HG03354 (cell line): ENCODE data around the gene HSPG2.
"Not testable (repeated sequence)": the region's sequence is repeated elsewhere in the genome, so short reads cannot be mapped to it uniquely, and the experiment has no call there.

Source experiments
- ATAC-seq: cut with Tn5 transposase; IDR thresholded peaks from one replicate; pipeline ENCODE4 v1.9.1; 2021; ENCODE audit warnings: mild to moderate bottlenecking; ENCODE audit not compliant: unreplicated experiment, poor library complexity, severe bottlenecking

HSPG2 gene

DNA sequence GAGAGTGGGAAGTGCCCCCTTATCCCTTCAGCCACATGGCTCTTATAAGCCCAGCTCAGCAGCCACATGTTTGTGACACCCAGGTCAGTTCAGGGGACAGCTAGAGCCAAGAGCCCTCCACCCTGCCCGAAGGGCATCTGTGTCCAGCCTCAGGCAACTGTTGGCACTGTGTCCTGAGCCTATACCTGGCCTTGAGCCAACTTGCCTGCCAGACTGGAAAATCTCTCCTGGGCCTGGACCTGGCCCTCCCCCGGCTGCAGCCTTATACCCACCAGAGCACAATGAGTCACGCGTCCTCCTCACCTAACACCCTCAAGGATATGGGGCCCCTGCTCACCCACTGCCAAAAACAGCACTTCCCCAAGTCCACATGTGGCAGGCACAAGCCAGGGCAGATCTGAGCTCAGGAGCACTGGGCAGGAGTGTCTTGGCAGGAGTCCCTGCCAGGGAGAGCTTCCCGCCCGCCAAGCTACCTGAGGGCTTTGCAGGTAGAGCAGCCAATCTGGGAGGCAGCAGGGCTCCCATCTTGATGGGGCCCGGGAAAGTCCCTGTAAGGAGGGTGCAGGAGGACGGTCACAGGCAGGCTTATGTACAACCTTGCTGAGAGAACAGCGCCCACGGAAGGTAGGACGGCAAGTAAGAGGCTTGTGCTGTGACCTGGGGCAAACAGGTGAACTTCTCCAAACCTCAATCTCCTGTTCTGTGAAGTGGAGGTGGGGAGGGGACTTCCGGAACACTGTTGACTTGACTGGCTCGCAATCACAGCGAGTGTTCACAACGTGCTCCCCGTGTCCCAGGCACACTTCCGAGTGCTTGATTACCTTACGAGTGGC is 19.8 kb upstream of the HSPG2 start:
- no peak for ATAC-seq

DNA sequence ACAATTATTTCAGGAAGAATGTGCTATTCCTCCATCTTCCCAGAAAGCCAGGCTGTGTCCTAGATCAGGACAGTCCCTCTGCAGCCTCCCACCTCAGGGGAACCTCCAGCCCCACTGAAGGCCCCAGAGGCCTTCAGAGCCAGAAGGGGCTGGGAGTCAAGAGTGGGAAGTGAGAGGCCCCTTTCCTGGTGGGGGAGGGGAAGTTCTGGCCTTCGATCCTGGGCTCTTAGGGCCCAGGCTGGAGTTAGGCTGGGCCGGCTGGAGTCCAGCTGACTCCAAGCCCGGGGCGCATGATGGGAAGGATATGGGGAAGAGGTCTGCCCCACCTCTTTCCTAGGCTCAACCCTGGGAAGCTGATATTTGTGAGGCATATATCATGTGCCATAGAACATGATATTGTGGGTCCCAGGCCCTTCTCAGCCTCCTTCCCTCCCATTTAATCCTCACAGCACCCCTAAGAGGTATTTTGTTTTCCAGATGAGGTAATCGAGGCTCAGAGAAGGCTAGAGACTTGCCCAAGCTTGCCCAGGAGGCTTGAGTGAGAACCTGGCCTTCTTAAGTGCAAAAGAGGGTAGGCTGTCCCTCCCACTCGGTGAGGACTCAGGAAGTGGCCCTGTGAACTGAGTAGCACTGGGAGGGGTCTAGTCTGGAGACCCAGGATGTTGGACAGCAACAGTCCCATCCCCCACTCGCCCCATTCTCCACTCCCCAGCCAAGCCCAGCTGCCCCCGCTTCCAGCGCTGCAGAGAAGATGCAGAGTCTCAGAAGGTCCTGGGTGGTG is 18.6 kb upstream of the HSPG2 start:
- no peak for ATAC-seq

DNA sequence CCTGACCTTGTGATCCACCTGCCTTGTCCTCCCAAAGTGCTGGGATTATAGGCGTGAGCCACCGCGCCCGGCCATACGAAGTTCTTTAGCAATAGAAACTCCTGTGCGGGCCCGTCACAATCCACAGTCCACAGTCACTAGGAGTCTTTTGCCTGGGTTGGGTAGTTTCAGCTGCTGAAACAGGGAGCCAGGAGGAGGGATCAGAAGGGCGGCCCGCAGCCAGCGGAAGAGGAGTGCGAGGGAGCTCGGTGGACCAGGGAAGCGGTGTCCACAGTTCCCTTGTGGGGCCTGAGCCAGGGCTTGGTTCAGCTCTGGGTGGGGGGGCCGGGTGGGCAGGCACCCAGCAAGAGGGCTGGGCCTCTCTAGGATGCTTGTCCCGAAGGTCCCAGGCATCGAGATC is 17.9 kb upstream of the HSPG2 start:
- ATAC-seq, result no peak

GRCh38 chr1:21952786-21953520 is 15.8 kb upstream of the HSPG2 start:
- ATAC-seq, result no peak

DNA sequence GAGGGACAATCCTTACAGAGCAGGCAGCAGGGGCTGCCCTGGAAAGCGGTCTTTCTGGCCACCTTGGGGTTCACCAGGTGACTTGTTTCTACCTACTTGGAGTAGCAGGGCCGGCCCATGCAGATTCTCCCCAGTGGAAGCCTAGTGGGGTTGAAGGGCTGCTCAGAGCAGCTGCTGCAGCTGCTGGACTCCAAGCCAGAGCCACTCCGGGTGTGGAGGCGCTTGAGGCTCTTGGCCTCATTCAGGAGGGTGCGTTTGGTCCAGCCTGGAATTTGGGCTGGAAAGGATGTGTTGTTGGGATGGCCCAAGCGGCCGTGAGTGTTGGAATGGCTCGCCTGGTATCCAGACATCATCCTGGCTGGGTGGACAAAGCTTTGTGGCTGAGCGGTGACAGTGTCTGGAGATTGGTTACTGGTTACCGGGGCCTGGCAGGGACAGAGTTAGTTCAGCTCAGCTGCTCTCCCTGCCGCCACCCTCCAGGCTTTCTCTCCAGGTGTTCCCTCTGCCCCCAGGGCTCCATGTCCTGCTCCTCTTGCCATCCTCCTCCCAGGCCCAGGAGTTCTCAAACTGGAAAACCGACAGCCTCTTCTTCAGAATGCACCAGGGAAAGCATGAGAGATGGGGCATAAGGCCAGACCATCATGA is 14.2 kb upstream of the HSPG2 start:
- ATAC-seq, result no peak

GRCh38 chr1:21950734-21951133 is 13.6 kb upstream of the HSPG2 start:
- ATAC-seq, result no peak

DNA sequence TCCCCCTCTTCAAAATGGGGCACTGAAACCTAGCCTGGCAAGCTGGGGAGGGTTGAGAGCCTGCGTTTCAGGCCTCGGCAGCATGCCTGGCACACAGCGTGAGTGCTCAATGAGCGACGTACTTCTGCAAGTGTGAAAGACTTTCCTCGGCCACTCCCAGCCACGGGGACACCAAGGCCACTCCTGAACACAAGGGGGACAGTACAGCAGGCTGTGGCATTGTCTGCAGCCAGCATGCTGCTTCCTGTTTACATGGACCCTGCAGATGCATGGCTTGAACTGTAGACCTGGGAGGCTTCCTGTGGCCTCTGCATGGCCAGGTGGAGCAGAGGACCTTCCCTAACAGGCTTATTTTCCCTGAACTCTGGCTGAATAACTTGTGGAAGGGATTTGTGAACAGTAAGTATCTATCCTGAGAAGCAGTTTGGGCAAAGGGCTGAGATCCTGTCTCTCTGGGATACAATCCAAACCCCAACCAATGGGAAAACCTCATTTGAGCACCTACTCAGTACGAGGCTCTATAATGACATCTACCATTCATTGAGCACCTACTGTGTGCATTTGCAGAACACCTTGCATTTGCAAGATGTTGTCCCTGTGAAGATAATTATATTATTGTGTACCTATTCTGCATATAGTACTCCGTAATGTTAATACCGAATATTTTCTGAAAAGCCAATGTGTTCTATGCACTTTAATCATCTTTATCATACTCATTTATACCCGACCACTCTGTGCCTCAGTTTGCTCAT is 9.9 kb upstream of the HSPG2 start:
- ATAC-seq, result no peak

DNA sequence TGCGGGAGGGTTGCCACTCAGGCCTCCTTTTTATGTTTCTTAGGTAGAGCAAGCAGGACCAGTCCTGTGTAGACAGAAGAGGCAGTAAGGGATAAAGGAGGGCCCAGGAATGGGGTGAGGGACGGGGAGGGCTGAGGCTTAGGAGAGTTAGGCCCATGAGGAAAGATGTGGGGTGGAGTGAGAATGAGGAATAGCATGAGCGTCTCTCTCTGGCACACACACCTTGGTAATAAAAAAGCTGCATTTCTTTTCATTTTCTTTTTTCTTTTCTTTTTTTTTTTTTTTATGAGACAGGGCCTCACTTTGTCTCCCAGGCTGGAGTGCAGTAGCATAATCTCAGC is 7.6 kb upstream of the HSPG2 start:
- ATAC-seq, result no peak

DNA sequence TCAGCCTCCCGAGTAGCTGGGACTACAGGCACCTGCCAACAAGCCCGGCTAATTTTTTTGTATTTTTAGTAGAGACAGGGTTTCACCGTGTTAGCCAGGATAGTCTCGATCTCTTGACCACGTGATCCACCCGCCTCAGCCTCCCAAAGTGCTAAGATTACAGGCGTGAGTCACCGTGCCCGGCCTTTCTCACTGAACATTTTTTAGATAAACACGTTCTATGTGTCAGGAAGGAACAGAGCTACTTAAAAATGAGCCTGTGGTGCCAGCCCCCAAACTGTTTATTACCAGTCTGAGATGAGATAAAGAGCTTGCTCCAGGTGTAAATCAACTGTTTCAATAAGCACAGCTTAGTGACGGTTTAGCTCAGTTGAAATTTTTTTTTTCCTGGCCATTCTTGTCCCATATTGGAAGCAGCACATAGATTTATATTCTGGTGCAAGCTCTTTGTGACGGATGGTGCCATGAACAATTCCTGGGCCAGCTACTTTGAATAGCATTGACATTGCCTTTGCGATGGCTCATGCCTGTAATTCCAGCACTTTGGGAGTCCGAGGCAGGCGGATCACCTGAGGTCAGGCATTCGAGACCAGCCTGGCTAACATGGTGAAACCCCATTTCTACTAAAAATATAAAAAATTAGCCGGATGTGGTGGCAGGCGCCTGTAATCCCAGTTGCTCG is 6.0 kb upstream of the HSPG2 start:
- ATAC-seq, result not testable (repeated sequence)

GRCh38 chr1:21942464-21942863 is 5.4 kb upstream of the HSPG2 start:
- no peak for ATAC-seq

GRCh38 chr1:21941370-21941769 is 4.3 kb upstream of the HSPG2 start:
- no peak for ATAC-seq

GRCh38 chr1:21940492-21940891 is 3.4 kb upstream of the HSPG2 start:
- ATAC-seq, result no peak

GRCh38 chr1:21939650-21940374 is 2.7 kb upstream of the HSPG2 start:
- no peak for ATAC-seq

DNA sequence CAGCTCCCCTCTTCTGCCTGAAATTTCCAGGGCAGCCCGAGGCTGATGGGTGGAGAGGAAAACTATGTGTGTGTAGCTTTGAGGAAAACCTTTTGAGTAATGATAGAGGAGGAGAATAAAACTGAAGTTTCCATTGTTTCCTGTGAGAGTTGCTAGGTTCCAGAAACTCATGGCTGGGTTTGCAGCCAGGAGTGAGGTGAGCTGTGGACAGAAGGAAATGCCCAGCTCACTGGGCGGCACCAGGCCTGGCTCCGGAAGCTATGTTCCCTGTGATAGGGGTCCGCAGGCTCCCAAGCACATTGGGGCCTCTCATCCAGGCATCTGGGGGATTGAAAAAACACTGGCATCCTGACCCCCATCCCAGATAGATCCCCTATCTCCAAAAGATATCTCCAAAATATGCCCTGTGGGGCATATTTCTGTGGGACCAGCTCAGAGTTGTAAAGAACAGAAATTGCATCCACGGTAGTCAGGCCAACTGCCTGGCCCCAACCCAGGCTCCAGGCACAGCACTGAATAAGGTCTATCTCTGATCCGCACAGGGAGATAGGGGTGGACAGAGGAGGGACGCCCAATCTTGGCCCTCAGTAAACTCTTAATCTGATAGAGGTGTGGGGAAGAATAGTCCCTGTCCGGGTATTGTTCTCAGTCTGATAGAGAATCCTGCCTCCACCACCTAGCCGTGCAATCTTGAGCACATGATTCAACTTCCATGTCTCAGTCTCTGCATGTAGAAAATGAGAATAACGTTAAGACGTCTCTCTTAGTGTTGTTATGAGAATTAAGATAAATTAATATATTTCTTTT is 1.8 kb upstream of the HSPG2 start:
- ATAC-seq, result no peak

GRCh38 chr1:21937372-21938121 is 437 bp upstream of the HSPG2 start:
- ATAC-seq, result peak; percentile 72

- no peak for ATAC-seq
Measured at GRCh38 chr1:21936366-21937031, 611 bp downstream of the HSPG2 start.
